ENCODE measurements around the gene NACC2. TPM values are rescaled to one million over a fixed set of nuclear protein-coding genes. Genes with fewer than 3 reads are reported as not detected.

The NACC2 gene
- total and polyA plus RNA-seq, 2 of the 8 experiments (the other 6 are each of a cell fraction or from before 2014, with no cell fraction given) = 8.3 to 14.0 TPM

- Histone ChIP-seq H2AK5ac (ENCODE audit: low read depth, low read length) (0 out of 2 replicates have a peak overlapping the region, but pooled peaks have one; percentile 6), H3K9ac (replicated peaks in 1 of 4; ENCODE audit: extremely low read depth in 1 of 4, low read depth in 3 of 4, low read length in 3 of 4) (no peak overlapping the region), H3K79me2 (ENCODE audit: control insufficient read depth in 1 of 2, insufficient read depth in 2 of 2, low read length in 2 of 2) (no peaks in the 10 kb centered on the region), H4K5ac (ENCODE audit: insufficient read length, low read depth, low read length) (no peak overlapping the region), H2AFZ (ENCODE audit: low read length) (no peak overlapping the region), H3K4me2 (ENCODE audit: insufficient read depth in 1 of 2, low read depth in 2 of 2, low read length in 2 of 2) (peak overlapping the region; percentile 32 to 56; a peak in 3 of 4 replicates), H3K9me3 (ENCODE audit: insufficient read depth in 2 of 2, low read depth in 1 of 2, low read length in 1 of 2) (no peaks in the 10 kb centered on the region), H3K4me1 (replicated peaks in 1 of 4; ENCODE audit: control insufficient read depth in 3 of 4, insufficient read depth in 4 of 4, low read length in 3 of 4) (peaks cover 3 to 58% (median 45%) of the 10 kb centered on the region in 4 experiments), H3K4ac (replicated peaks; ENCODE audit: insufficient read length, low read depth, low read length) (peak overlapping the region; percentile 49), H3K23me2 (ENCODE audit: low read depth, low read length) (peaks cover 2% of the 10 kb centered on the region; the same call in 1 of the 2 replicates), H3K27me3 (replicated peaks in 1 of 4; ENCODE audit: control insufficient read depth in 3 of 4, extremely low read depth in 1 of 4, insufficient read depth in 3 of 4, low read length in 3 of 4) (no peaks in the 10 kb centered on the region; a peak in 1 of 7 replicates), H2BK120ac (replicated peaks; ENCODE audit: low read depth, low read length) (peak overlapping the region; percentile 80), H3K14ac (ENCODE audit: insufficient read length) (no peak overlapping the region), H3K4me3 (ENCODE audit: extremely low read depth in 1 of 4, insufficient read depth in 2 of 4, low read depth in 3 of 4, low read length in 4 of 4) (peak overlapping the region in 1 of 4 experiments; percentile 21; a peak in 1 of 8 replicates), H2BK20ac (ENCODE audit: low read length) (peak overlapping the region; percentile 29; the same call in 1 of the 2 replicates), H3K56ac (replicated peaks; ENCODE audit: insufficient read length, low read depth, low read length) (no peak overlapping the region), H2BK15ac (ENCODE audit: low read length) (0 out of 2 replicates have a peak overlapping the region, but pooled peaks have one; percentile 6), H2BK12ac (ENCODE audit: low read depth, low read length) (peak overlapping the region; percentile 97; the same call in 1 of the 2 replicates), H4K20me1 (replicated peaks in 1 of 2; ENCODE audit: control insufficient read depth in 1 of 2, insufficient read depth in 2 of 2, low read length in 2 of 2) (no peaks in the 10 kb centered on the region), H4K8ac (ENCODE audit: extremely low read depth, insufficient read depth, low read length) (no peak overlapping the region), H2BK5ac (ENCODE audit: low read depth, low read length) (peak overlapping the region; percentile 78; the same call in 1 of the 2 replicates), H3K27ac (ENCODE audit: low read depth, low read length) (no peak overlapping the region), H3K23ac (ENCODE audit: insufficient read length) (no peak overlapping the region), H4K91ac (replicated peaks; ENCODE audit: insufficient read length, low read length) (peak overlapping the region; percentile 96), H3K18ac (ENCODE audit: extremely low read depth, low read length) (peak overlapping the region; percentile 87; the same call in 1 of the 2 replicates), H3K36me3 (ENCODE audit: control insufficient read depth in 2 of 4, insufficient read depth in 4 of 4, low read length in 3 of 4) (no peaks in the 10 kb centered on the region), H3K79me1 (ENCODE audit: low read depth, low read length) (no peaks in the 10 kb centered on the region)
- ChIA-PET CTCF (ENCODE audit: partially characterized antibody) (interaction anchor here (0.9 to 2.7 kb wide), 4 partner anchors 13 to 35 kb away, joined by 3 to 8 read pairs (median 5); no protein-coding TSS in a partner anchor), POLR2A (ENCODE audit: partially characterized antibody) (interaction anchor here (1.3 to 8.5 kb wide), 5 partner anchors 9 to 48 kb away, joined by 3 to 40 read pairs (median 5); partner anchors contain the start of genes NACC2 and TMEM250)
- DNase-seq (ENCODE audit: low read depth in 1 of 2, low spot score in 2 of 2) = no peak
- TF ChIP-seq TEAD4 (IDR thresholded peaks at IDR 0.05; ENCODE audit: low read depth, low read length) (0 out of 2 replicates have a peak, but pooled peaks have one; percentile 13), JUND (IDR thresholded peaks at IDR 0.05; ENCODE audit: low read length) (no peak)
- 44% methylated on average over 1 of the region's 1 CpG; no CpG with 5 or more reads in 1 of the 2 experiments for WGBS, 2 experiments (ENCODE audit: extremely low coverage in 1 of 2, insufficient coverage in 1 of 2, insufficient read length in 1 of 2, insufficient replicate concordance in 2 of 2, low coverage in 1 of 2, low lambda C conversion rate in 2 of 2, missing lambda C conversion rate in 1 of 2)
- no peak for FAIRE-seq
These were observed 9.4 kb upstream of the NACC2 start for GRCh38 chr9:136104488-136104800.
